HG03108 (cell line): ENCODE measurements around the gene VPS39.
"Not testable (repeated sequence)": the region's sequence is repeated elsewhere in the genome, so short reads cannot be mapped to it uniquely, and the experiment has no call there.

Source experiments
- ATAC-seq: cut with Tn5 transposase; IDR thresholded peaks from one replicate; pipeline ENCODE4 v1.9.1; 2021; ENCODE audit warnings: moderate library complexity; ENCODE audit not compliant: unreplicated experiment

The VPS39 gene

GRCh38 chr15:42207674-42208579, at the start of gene VPS39:
Gene VPS39, minus strand, starts transcription at chr15:42208304. Its CDS starts 151 bp downstream, at chr15:42208153.
- peak; percentile 86 for ATAC-seq

- ATAC-seq, result no peak
Observed at GRCh38 chr15:42253300-42253699, 45.2 kb upstream of the VPS39 start.

GRCh38 chr15:42240823-42241222, 32.7 kb upstream of the VPS39 start:
- no peak for ATAC-seq

- ATAC-seq, result no peak
Observed at GRCh38 chr15:42239528-42240182, 31.6 kb upstream of the VPS39 start.

- no peak for ATAC-seq
Observed at GRCh38 chr15:42233107-42233506, 25.0 kb upstream of the VPS39 start.

- no peak for ATAC-seq
Observed at GRCh38 chr15:42232606-42233005, 24.5 kb upstream of the VPS39 start.

GRCh38 chr15:42231088-42231487, 23.0 kb upstream of the VPS39 start:
- no peak for ATAC-seq

- not testable (repeated sequence) for ATAC-seq
Observed at GRCh38 chr15:42228981-42229380, 20.9 kb upstream of the VPS39 start.

- no peak for ATAC-seq
Observed at GRCh38 chr15:42228036-42228435, 19.9 kb upstream of the VPS39 start.

GRCh38 chr15:42226648-42227047, 18.5 kb upstream of the VPS39 start:
- no peak for ATAC-seq

GRCh38 chr15:42220216-42220615, 12.1 kb upstream of the VPS39 start:
- ATAC-seq, result no peak

- ATAC-seq, result no peak
Observed at GRCh38 chr15:42218953-42219592, 11.0 kb upstream of the VPS39 start.

- ATAC-seq, result no peak
Observed at GRCh38 chr15:42217568-42217967, 9.5 kb upstream of the VPS39 start.

GRCh38 chr15:42215913-42216829, 8.1 kb upstream of the VPS39 start:
- ATAC-seq, result no peak

GRCh38 chr15:42214600-42214999, 6.5 kb upstream of the VPS39 start:
- no peak for ATAC-seq

- no peak for ATAC-seq
Observed at GRCh38 chr15:42213511-42213910, 5.4 kb upstream of the VPS39 start.

- no peak for ATAC-seq
Observed at GRCh38 chr15:42210696-42211095, 2.6 kb upstream of the VPS39 start.

GRCh38 chr15:42206406-42206805, 1.7 kb downstream of the VPS39 start:
- ATAC-seq, result no peak

- ATAC-seq, result no peak
Observed at GRCh38 chr15:42203891-42204290, 4.2 kb downstream of the VPS39 start.

- no peak for ATAC-seq
Observed at GRCh38 chr15:42202653-42203052, 5.5 kb downstream of the VPS39 start.

- no peak for ATAC-seq
Observed at GRCh38 chr15:42201801-42202200, 6.3 kb downstream of the VPS39 start.
